CD14-positive monocyte (primary cell): ENCODE data around the gene CDAN1. TPM values are rescaled to one million over a fixed set of nuclear protein-coding genes. Genes with fewer than 3 reads are reported as not detected.

ENCODE experiments used
- DNase-seq, 3 donors: peaks; one replicate each; pipeline ENCODE4 v3.0.0-alpha.2; 2011 to 2022
- H2AFZ ChIP-seq: 2 replicates; pipeline ENCODE4 v1.6.0; 2012; ENCODE audit warnings: mild to moderate bottlenecking, low read depth, low read length, inconsistent platforms; ENCODE audit not compliant: insufficient read depth, poor library complexity, severe bottlenecking
- H3K27ac ChIP-seq, 2 donors: 1 replicate in 1 of 2; 2 replicates in 1 of 2; pipeline ENCODE4 v1.5.1; 2012 to 2013; ENCODE audit warnings: low read length in 2 of 2, control low read depth in 1 of 2, inconsistent platforms in 1 of 2, low read depth in 1 of 2, mild to moderate bottlenecking in 1 of 2
- H3K27me3 ChIP-seq, 2 donors: one replicate each; pipeline versions ENCODE4 v1.6.0 to v1.6.1; 2011 to 2013; ENCODE audit warnings: low read length in 2 of 2; ENCODE audit not compliant: control insufficient read depth in 2 of 2, insufficient read depth in 2 of 2
- H3K36me3 ChIP-seq, 2 donors: replicated peaks in 1 of 2; 1 replicate in 1 of 2; 2 replicates in 1 of 2; pipeline versions ENCODE4 v1.5.1 to v1.6.1; 2012 to 2013; ENCODE audit warnings: low read length in 2 of 2, control low read depth in 1 of 2, inconsistent platforms in 1 of 2, mild to moderate bottlenecking in 1 of 2; ENCODE audit not compliant: insufficient read depth in 2 of 2, control insufficient read depth in 1 of 2
- H3K4me1 ChIP-seq, 2 donors: 1 replicate in 1 of 2; 2 replicates in 1 of 2; pipeline versions ENCODE4 v1.5.1 to v1.6.1; 2012 to 2013; ENCODE audit warnings: low read length in 2 of 2, control low read depth in 1 of 2, inconsistent platforms in 1 of 2, mild to moderate bottlenecking in 1 of 2, moderate library complexity in 1 of 2; ENCODE audit not compliant: insufficient read depth in 2 of 2, control insufficient read depth in 1 of 2
- H3K4me2 ChIP-seq: replicated peaks from 2 replicates; pipeline ENCODE3; 2012; ENCODE audit warnings: low read length, moderate library complexity, mild to moderate bottlenecking; ENCODE audit not compliant: poor library complexity, severe bottlenecking; ENCODE audit errors: extremely low read depth
- H3K4me3 ChIP-seq, 3 experiments: fragments of 200-600 bp in 1 of 3; sonication (generic) in 1 of 3; replicated peaks in 1 of 3; 1 replicate in 2 of 3; 2 replicates in 1 of 3; pipeline ENCODE4 v1.5.1; 2011 to 2013; ENCODE audit warnings: low read length in 3 of 3, mild to moderate bottlenecking in 3 of 3, control low read depth in 2 of 3, low read depth in 2 of 3, inconsistent platforms in 1 of 3, moderate library complexity in 1 of 3
- H3K79me2 ChIP-seq: 2 replicates; pipeline ENCODE4 v1.6.0; 2012; ENCODE audit warnings: mild to moderate bottlenecking, control low read depth, inconsistent platforms, low read length, moderate library complexity; ENCODE audit not compliant: insufficient read depth
- H3K9ac ChIP-seq: 2 replicates; pipeline ENCODE4 v1.6.0; 2017; ENCODE audit warnings: low read length, mild to moderate bottlenecking; ENCODE audit not compliant: insufficient read depth, poor library complexity, severe bottlenecking
- H3K9me3 ChIP-seq, 2 donors: replicated peaks in 1 of 2; 1 replicate in 1 of 2; 2 replicates in 1 of 2; pipeline versions ENCODE4 v1.5.1 to v1.6.1; 2012 to 2013; ENCODE audit warnings: low read length in 2 of 2, control low read depth in 1 of 2; ENCODE audit not compliant: control insufficient read depth in 1 of 2, insufficient read depth in 1 of 2
- H4K20me1 ChIP-seq: 2 replicates; pipeline ENCODE4 v1.6.0; 2012; ENCODE audit warnings: mild to moderate bottlenecking, low read length, control low read depth, moderate library complexity; ENCODE audit not compliant: insufficient read depth
- H3K27ac Mint-ChIP-seq, 7 donors: one replicate each; pipeline ENCODE4 v1.8.0; 2020; ENCODE audit warnings: mild to moderate bottlenecking in 7 of 7, mixed read lengths in 7 of 7, moderate library complexity in 6 of 7, inconsistent platforms in 2 of 7
- H3K27me3 Mint-ChIP-seq, 3 donors: one replicate each; pipeline ENCODE4 v1.8.0; 2021 to 2022; ENCODE audit warnings: low read depth in 3 of 3, mild to moderate bottlenecking in 3 of 3, mixed read lengths in 3 of 3, moderate library complexity in 3 of 3, inconsistent platforms in 1 of 3
- H3K36me3 Mint-ChIP-seq, 2 donors: one replicate each; pipeline ENCODE4 v1.8.0; 2020; ENCODE audit warnings: mixed read lengths in 2 of 2, inconsistent platforms in 1 of 2, mild to moderate bottlenecking in 1 of 2
- H3K4me1 Mint-ChIP-seq: one replicate; pipeline ENCODE4 v1.8.0; 2020; ENCODE audit warnings: mild to moderate bottlenecking, mixed read lengths
- H3K4me3 Mint-ChIP-seq, 2 donors: one replicate each; pipeline ENCODE4 v1.8.0; 2020; ENCODE audit warnings: mild to moderate bottlenecking in 2 of 2, mixed read lengths in 2 of 2, moderate library complexity in 1 of 2
- H3K9me3 Mint-ChIP-seq, 7 donors: one replicate each; pipeline ENCODE4 v1.8.0; 2020 to 2022; ENCODE audit warnings: mixed read lengths in 7 of 7, mild to moderate bottlenecking in 6 of 7, moderate library complexity in 6 of 7, inconsistent platforms in 2 of 7
- WGBS: methylation state at CpG from one replicate; pipeline ENCODE4 v1.1.5; 2013; ENCODE audit warnings: missing lambda C conversion rate; ENCODE audit not compliant: insufficient coverage; 5-methylcytosine and 5-hydroxymethylcytosine counted together
- intact Hi-C, 2 donors: fragments of 100-400 bp; cut with micrococcal nuclease; formaldehyde crosslinking; loops; one replicate each; pipeline versions ENCODE4 v1.15.0 to v1.15.1; 2023
- polyA plus RNA-seq, 3 donors: library from polyadenylated mRNA; depleted of rRNA in 1 of 3; unstranded in 2 of 3; stranded (reverse) in 1 of 3; fragments of 300-500 nt in 2 of 3; fragments of >200 nt in 1 of 3; fragmentation: Illumina TruSeq in 2 of 3; gene quantifications; 1 replicate in 2 of 3; 2 replicates in 1 of 3; pipeline ENCODE4 v1.2.3, GENCODE V29; 2012 to 2021
- TF ChIP-seq, protein P1 (sequence below): fragments of 200-600 bp; IDR thresholded peaks from one replicate; pipeline ENCODE4 v1.8.0; 2022; ENCODE audit warnings: antibody characterized with exemption, mild to moderate bottlenecking

The CDAN1 gene
- polyA plus RNA-seq, 3 donors, result 1.1 to 6.3 (median 2.2) TPM

DNA sequence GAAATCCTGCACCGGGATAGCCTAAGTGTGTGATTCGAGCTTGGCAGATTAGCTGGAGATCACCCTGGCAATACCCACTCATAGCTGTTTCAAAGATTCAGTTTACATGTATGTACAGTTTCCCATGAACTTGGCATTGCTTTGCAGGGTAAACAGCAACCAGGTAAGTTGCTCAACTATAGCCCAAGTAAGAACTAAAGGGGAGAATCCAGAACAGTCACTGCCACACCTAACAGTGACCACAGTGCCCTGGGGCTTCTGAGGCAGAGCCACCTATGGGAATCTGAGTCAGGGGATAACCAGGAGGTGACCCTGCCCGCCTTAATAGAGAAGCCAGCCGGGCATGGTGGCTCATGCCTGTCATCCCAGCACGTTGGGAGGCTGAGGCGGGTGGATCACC lies 15.9 kb downstream of the CDAN1 start:
- Histone ChIP-seq H3K4me1 (no peaks in the 10 kb centered on the region), H3K9ac (no peak overlapping the region), H3K36me3 (peaks cover 39 to 62% of the 10 kb centered on the region in 2 donors), H3K9me3 (no peaks in the 10 kb centered on the region), H3K27ac (no peak overlapping the region), H3K79me2 (no peaks in the 10 kb centered on the region), H3K4me2 (no peak overlapping the region), H3K27me3 (no peaks in the 10 kb centered on the region), H3K4me3 (no peak overlapping the region), H2AFZ (no peak overlapping the region), H4K20me1 (no peaks in the 10 kb centered on the region)
- DNase-seq, result no peak
- Mint-ChIP-seq H3K9me3 (peaks cover 0 to 3% (median 0%) of the 10 kb centered on the region in 7 donors), H3K27ac (peak overlapping the region in 1 of 7 donors; percentile 8), H3K4me3 (no peak overlapping the region), H3K27me3 (no peaks in the 10 kb centered on the region), H3K4me1 (no peaks in the 10 kb centered on the region), H3K36me3 (peaks cover 43 to 55% of the 10 kb centered on the region in 2 donors)
- TF ChIP-seq, protein P1, sequence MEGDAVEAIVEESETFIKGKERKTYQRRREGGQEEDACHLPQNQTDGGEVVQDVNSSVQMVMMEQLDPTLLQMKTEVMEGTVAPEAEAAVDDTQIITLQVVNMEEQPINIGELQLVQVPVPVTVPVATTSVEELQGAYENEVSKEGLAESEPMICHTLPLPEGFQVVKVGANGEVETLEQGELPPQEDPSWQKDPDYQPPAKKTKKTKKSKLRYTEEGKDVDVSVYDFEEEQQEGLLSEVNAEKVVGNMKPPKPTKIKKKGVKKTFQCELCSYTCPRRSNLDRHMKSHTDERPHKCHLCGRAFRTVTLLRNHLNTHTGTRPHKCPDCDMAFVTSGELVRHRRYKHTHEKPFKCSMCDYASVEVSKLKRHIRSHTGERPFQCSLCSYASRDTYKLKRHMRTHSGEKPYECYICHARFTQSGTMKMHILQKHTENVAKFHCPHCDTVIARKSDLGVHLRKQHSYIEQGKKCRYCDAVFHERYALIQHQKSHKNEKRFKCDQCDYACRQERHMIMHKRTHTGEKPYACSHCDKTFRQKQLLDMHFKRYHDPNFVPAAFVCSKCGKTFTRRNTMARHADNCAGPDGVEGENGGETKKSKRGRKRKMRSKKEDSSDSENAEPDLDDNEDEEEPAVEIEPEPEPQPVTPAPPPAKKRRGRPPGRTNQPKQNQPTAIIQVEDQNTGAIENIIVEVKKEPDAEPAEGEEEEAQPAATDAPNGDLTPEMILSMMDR, result no peak
- WGBS, result 92% methylated on average over 4 of the region's 6 CpGs
- intact Hi-C loops, result no loop called here

DNA sequence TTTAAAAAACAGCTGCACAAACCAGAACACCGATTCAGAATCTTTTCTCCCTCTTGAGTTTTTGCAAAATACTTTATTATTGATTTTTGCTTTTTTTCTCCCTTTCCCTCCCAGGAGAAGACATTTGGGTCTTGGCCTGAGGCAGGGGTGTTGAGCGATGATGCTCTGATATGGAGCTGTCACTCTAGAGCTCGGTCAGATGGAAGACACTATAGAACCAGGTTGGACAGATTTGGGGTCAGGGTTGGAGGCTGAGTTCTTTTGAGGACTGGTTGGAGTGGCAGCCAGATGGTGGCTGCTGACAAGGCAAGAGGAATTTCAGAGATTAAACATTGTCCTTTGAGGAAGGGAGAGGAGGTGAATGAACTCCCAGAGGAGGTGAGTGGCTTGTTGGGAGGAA lies 16.9 kb downstream of the CDAN1 start:
- Histone ChIP-seq H3K9ac (no peak overlapping the region), H3K4me1 (no peaks in the 10 kb centered on the region), H3K36me3 (peaks cover 30 to 53% of the 10 kb centered on the region in 2 donors), H3K27ac (no peak overlapping the region), H3K79me2 (no peaks in the 10 kb centered on the region), H3K4me2 (no peak overlapping the region), H3K4me3 (no peak overlapping the region), H2AFZ (no peak overlapping the region), H3K9me3 (no peaks in the 10 kb centered on the region), H3K27me3 (no peaks in the 10 kb centered on the region), H4K20me1 (no peaks in the 10 kb centered on the region)
- Mint-ChIP-seq H3K27me3 (no peaks in the 10 kb centered on the region), H3K4me3 (no peak overlapping the region), H3K36me3 (peaks cover 35 to 46% of the 10 kb centered on the region in 2 donors), H3K4me1 (no peaks in the 10 kb centered on the region), H3K9me3 (peaks cover 0 to 3% (median 0%) of the 10 kb centered on the region in 7 donors), H3K27ac (no peak overlapping the region)
- TF ChIP-seq, protein P1, result no peak
- no peak for DNase-seq
- WGBS, result 100% methylated on average over 1 of the region's 3 CpGs
- intact Hi-C loops, result no loop called here
